ACHN (cell line): ENCODE results near the gene SLC9C1.

Experiments
- DNase-seq: peaks from one replicate; pipeline ENCODE4 v3.0.0-alpha.2; 2015
- in situ Hi-C: cut with HindIII; loops from 2 replicates; pipeline ENCODE4 v1.10.0; 2017; ENCODE audit warnings: low sequenced_read_pairs, low pct_ligation_motif_present, low pct_unique_long_range_greater_than_20kb

SLC9C1 gene

DNA sequence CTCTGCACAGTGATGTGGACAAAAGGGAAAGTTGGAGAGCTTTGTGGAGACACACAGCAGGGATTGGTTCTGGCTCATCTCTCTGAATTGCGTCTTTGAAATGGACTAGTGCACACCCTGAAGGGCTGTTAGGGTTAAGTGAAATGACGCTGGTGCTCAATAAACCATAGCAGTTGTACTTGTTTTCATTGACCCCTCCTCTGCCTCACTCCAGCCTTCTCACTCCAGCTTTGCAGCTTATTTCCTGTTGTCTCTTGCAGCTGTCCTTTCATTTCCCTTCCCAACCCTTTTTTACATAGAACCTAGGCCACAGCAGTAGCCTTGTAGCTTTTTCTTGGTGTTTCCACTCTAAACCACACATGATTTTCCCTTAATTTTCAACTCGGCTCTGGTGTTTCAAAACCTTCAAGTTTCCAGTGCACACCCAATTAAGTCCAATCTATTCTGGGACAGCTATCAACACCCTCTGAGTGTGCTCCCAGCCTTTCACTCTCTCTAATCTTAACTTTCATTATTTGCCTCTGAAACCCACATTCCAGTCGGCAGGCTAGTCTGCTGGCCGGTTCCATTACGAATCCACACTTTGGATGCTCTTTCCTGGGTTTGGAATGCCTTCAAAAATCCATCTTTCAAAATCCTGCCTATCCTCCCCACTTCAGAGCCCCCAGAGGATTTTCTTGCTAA is 201.4 kb downstream of the SLC9C1 start:
- peak; percentile 34 for DNase-seq

DNA sequence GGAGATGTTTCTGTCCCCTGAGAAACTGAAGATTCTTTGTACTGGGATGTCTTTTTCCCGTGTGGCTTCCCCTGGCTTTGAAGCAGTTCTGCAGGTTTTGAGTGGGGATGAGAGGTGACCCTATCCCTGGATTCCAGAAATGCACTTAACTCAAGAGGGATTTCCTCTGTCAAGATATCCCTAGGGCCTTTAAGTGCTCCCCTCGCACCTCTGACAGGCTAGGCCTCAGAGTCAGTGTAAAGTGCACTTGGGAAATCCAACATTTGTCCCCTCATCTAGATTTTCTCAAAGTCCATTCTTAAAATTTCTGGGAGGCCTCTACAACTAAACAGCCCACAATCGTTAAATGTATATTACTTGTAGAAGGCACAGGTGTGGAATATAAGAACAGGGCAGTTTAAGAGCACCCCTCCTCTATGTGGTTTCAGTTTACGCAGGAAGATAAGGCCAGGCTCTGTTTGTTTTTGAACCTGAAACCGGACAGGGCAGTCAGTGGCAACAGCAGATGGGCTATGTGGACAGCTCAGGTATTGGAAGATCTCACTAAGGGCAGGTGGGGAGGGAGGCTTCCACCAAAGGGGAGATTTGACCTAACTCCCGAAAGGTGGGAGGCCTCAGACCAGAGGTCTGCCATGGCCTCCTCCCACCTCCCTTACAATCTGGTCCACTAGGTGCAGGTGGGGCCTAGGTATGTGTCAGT is 203.0 kb downstream of the SLC9C1 start:
- no peak for DNase-seq
- in situ Hi-C loops, result no loop called here

More for the DNA sequence above, 201.4 kb downstream of the SLC9C1 start:
- in situ Hi-C loops, result no loop called here
